A673 (cell line): ENCODE results near the gene DMAC2L. TPM values are rescaled to one million over a fixed set of nuclear protein-coding genes. Genes with fewer than 3 reads are reported as not detected.

ENCODE experiments used
- BruUV-seq: library from RNA; stranded (reverse); fragments of 400-500 nt; replicated peaks from 2 replicates; lab custom pipeline; 2021; lab: Mats Ljungman, UMichigan
- CTCF ChIA-PET: fragments of 300-600 bp; sonication (Branson Sonifier 250); formaldehyde crosslinking; loops from one replicate; lab custom pipeline; 2022; ENCODE audit warnings: antibody characterized with exemption; lab: Charles Lee
- POLR2A ChIA-PET: fragments of 300-600 bp; sonication (Branson Sonifier 250); formaldehyde crosslinking; loops from one replicate; lab custom pipeline; 2022; ENCODE audit warnings: antibody characterized with exemption; ENCODE audit not compliant: low non-redundant PET; lab: Charles Lee
- DNase-seq: peaks from one replicate; pipeline ENCODE4 v3.0.0-alpha.2; 2015; ENCODE audit warnings: low spot score
- H3K27ac ChIP-seq: fragments of 200-600 bp; sonication (generic); 2 replicates; pipeline ENCODE4 v1.5.1; 2016; ENCODE audit warnings: mixed run types, low read depth, mild to moderate bottlenecking, mixed read lengths, antibody characterized with exemption, low read length; ENCODE audit not compliant: poor library complexity, severe bottlenecking
- H3K27me3 ChIP-seq: fragments of 200-600 bp; sonication (generic); replicated peaks from 2 replicates; pipeline ENCODE4 v1.6.1; 2017; ENCODE audit warnings: mixed run types, low read depth, mild to moderate bottlenecking, mixed read lengths, antibody characterized with exemption, low read length; ENCODE audit not compliant: insufficient read depth, poor library complexity
- H3K36me3 ChIP-seq: fragments of 200-600 bp; sonication (generic); 2 replicates; pipeline ENCODE4 v1.6.1; 2016; ENCODE audit warnings: mixed run types, mild to moderate bottlenecking, mixed read lengths, antibody characterized with exemption, low read length; ENCODE audit not compliant: insufficient read depth, poor library complexity, severe bottlenecking
- H3K4me1 ChIP-seq: fragments of 200-600 bp; sonication (generic); 2 replicates; pipeline ENCODE4 v1.6.1; 2017; ENCODE audit warnings: mixed run types, mild to moderate bottlenecking, mixed read lengths, antibody characterized with exemption, low read length; ENCODE audit not compliant: insufficient read depth, poor library complexity, severe bottlenecking
- H3K4me3 ChIP-seq: fragments of 200-600 bp; sonication (generic); 2 replicates; pipeline ENCODE4 v1.5.1; 2016; ENCODE audit warnings: low read depth, mixed run types, mild to moderate bottlenecking, mixed read lengths, low read length; ENCODE audit not compliant: poor library complexity, severe bottlenecking
- H3K9me3 ChIP-seq: fragments of 200-600 bp; sonication (generic); 2 replicates; pipeline ENCODE4 v1.6.1; 2016; ENCODE audit warnings: mixed run types, low read depth, mild to moderate bottlenecking, mixed read lengths, antibody characterized with exemption, low read length; ENCODE audit not compliant: poor library complexity, severe bottlenecking
- EZH2 ChIP-seq: fragments of 200-600 bp; sonication (generic); IDR thresholded peaks from 2 replicates; pipeline ENCODE4 v1.6.1; 2017; ENCODE audit warnings: borderline replicate concordance, low read depth, mild to moderate bottlenecking, mixed read lengths, antibody characterized with exemption, low read length; ENCODE audit not compliant: poor library complexity, severe bottlenecking
- intact Hi-C: fragments of 100-400 bp; cut with micrococcal nuclease; formaldehyde crosslinking; loops from one replicate; pipeline ENCODE4 v1.10.0; 2022; ENCODE audit not compliant: unreplicated experiment
- total RNA-seq: library from RNA; stranded (reverse); gene quantifications from 2 replicates; pipeline ENCODE4 v1.2.3, GENCODE V29; 2021
- TF ChIP-seq, protein P1 (sequence below): fragments of 300-800, 200-600 bp; sonication (generic); conservative IDR thresholded peaks from 2 replicates; pipeline ENCODE4 v1.5.1; 2017; ENCODE audit warnings: low read depth, mild to moderate bottlenecking, antibody characterized with exemption, low read length, moderate library complexity, mixed read lengths

DMAC2L gene
- total RNA-seq, 1 experiment from 2014 or later: 18.4 TPM

DNA sequence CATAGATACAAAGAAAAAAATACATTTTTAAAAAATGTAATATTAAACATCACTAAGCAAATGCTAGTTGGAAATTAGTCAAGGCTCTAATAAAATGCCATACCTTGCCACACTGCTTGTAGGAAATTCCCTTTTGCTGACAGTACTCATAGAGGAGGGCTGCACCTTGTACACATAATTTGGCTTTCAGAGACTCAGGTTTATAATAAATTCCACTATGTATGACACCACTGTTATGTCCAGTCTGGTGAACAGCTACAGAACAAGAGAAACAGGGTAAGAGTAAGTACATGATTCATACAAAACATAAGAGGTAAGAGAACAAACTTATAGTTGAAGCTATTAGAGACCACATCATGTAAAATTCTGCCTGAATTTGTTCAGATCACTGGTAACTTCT is 10.2 kb upstream of the DMAC2L start:
- H3K36me3 ChIP-seq: peaks cover 7% of the 10 kb centered on the region
- DNase-seq: no peak
- TF ChIP-seq, protein P1, sequence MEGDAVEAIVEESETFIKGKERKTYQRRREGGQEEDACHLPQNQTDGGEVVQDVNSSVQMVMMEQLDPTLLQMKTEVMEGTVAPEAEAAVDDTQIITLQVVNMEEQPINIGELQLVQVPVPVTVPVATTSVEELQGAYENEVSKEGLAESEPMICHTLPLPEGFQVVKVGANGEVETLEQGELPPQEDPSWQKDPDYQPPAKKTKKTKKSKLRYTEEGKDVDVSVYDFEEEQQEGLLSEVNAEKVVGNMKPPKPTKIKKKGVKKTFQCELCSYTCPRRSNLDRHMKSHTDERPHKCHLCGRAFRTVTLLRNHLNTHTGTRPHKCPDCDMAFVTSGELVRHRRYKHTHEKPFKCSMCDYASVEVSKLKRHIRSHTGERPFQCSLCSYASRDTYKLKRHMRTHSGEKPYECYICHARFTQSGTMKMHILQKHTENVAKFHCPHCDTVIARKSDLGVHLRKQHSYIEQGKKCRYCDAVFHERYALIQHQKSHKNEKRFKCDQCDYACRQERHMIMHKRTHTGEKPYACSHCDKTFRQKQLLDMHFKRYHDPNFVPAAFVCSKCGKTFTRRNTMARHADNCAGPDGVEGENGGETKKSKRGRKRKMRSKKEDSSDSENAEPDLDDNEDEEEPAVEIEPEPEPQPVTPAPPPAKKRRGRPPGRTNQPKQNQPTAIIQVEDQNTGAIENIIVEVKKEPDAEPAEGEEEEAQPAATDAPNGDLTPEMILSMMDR: no peak
- no peak for TF ChIP-seq EZH2
- no peaks in the 10 kb centered on the region for H3K4me1 ChIP-seq
- ChIA-PET POLR2A (no interaction called here), CTCF (no interaction called here)
- no peak overlapping the region for H3K27ac ChIP-seq
- H3K9me3 ChIP-seq: no peaks in the 10 kb centered on the region
- intact Hi-C loops: no loop called here
- no peak overlapping the region for H3K4me3 ChIP-seq
- no peaks in the 10 kb centered on the region for H3K27me3 ChIP-seq
- BruUV-seq: no TSS peak

DNA sequence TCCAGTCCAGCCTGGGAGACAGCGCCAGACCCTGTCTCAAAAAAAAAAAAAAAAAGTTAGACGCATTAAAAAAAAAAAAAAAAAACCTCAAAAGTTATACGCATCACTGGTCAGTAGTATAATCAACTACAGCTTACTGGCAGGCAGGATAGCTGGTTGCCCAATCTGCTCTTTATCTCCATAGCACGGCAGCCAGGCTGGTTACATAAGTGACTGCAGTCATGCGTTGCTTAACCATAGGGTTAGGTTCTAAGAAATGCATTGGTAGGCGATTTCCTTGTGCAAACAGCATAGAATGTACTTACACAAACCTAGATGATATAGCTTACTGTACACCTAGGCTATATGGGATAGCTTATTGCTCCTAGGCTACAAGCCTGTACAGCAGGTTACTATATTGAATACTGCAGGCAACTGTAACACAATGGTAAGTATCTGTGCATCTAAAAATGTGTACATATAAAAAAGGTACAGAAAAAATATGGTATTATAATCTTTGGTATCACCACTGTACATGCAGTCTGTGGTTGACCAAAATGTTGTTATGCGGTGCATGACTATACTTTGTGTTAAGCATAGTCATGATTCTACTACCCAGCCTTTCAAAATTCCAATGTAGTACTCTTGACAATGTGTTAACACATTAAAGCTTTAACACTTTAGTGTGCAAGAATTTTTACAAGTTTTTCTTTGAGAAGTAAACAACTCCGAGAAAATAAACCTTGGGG is 8.2 kb upstream of the DMAC2L start:
- H3K27me3 ChIP-seq: no peaks in the 10 kb centered on the region
- peaks cover 7% of the 10 kb centered on the region for H3K36me3 ChIP-seq
- TF ChIP-seq, protein P1: no peak
- TF ChIP-seq EZH2: no peak
- H3K27ac ChIP-seq: no peak overlapping the region
- intact Hi-C loops: no loop called here
- ChIA-PET POLR2A (interaction anchor here (0.6 kb wide), 1 partner anchor 8 kb away, joined by 6 read pairs; the partner anchor contains the start of genes DMAC2L and L2HGDH), CTCF (no interaction called here)
- no TSS peak for BruUV-seq
- H3K4me3 ChIP-seq: no peak overlapping the region
- H3K4me1 ChIP-seq: no peaks in the 10 kb centered on the region
- no peaks in the 10 kb centered on the region for H3K9me3 ChIP-seq
- DNase-seq: peak; percentile 23

DNA sequence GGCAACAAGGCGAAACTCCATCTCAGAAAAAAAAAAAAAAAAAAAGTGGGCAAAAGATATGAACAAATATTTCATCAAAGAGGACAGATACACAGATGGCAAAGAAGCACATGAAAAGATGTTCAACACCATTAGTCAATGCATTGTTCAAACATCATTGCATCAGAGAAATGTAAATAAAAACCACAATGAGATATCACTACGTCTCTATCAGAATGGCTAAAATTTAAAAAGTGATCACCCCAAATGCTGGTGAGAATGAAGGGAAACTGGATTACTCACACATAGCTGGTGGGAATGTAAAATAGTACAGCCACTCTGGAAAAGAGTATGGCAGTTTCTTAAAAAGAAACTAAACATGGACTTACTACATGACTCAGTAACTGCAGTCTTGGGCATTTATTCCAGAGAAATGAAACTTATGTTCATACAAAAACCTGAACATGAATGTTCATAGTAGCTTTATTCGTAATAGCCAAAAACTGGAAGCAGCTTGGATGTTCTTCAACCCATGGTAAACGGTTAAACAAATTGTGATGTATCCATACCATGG is 3.7 kb upstream of the DMAC2L start:
- no peaks in the 10 kb centered on the region for H3K36me3 ChIP-seq
- H3K4me1 ChIP-seq: peaks cover 11% of the 10 kb centered on the region
- no TSS peak for BruUV-seq
- no peak for DNase-seq
- no peak overlapping the region for H3K27ac ChIP-seq
- ChIA-PET POLR2A (no interaction called here), CTCF (no interaction called here)
- no peak overlapping the region for H3K4me3 ChIP-seq
- TF ChIP-seq, protein P1: no peak
- no peak for TF ChIP-seq EZH2
- no peaks in the 10 kb centered on the region for H3K27me3 ChIP-seq
- no peaks in the 10 kb centered on the region for H3K9me3 ChIP-seq
- intact Hi-C loops: no loop called here
